Heart left ventricle (tissue), 16 donors: Measurements from ENCODE around the gene DAAM2. TPM values are rescaled to one million over a fixed set of nuclear protein-coding genes. Genes with fewer than 3 reads are reported as not detected.

Experiments
- ATAC-seq, 4 donors: fragments of 200-7000 bp; cut with Tn5 transposase; one replicate each; pipeline ENCODE4 v1.9.1; 2020 to 2022; ENCODE audit warnings: moderate library complexity in 4 of 4, mild to moderate bottlenecking in 3 of 4, moderate number of reproducible peaks in 1 of 4
- DNase-seq, 5 donors: peaks; one replicate each; pipeline ENCODE4 v3.0.0-alpha.2; 2020
- H3K27ac ChIP-seq, 12 donors: fragments of 200-600 bp; sonication (generic) in 4 of 12; one replicate each; pipeline versions ENCODE4 v1.5.0 to v1.8.0; 2016 to 2022; ENCODE audit warnings: mild to moderate bottlenecking in 2 of 12
- H3K27me3 ChIP-seq, 9 donors: fragments of 200-600 bp; sonication (generic) in 2 of 9; one replicate each; pipeline versions ENCODE4 v1.5.1 to v1.8.0; 2016 to 2022; ENCODE audit warnings: mild to moderate bottlenecking in 3 of 9
- H3K36me3 ChIP-seq, 9 donors: fragments of 200-600 bp; sonication (generic) in 2 of 9; one replicate each; pipeline versions ENCODE4 v1.5.0 to v1.8.0; 2018 to 2022; ENCODE audit warnings: mild to moderate bottlenecking in 2 of 9
- H3K4me1 ChIP-seq, 12 donors: fragments of 200-600 bp; sonication (generic) in 4 of 12; one replicate each; pipeline versions ENCODE4 v1.5.0 to v1.8.0; 2016 to 2022; ENCODE audit warnings: mild to moderate bottlenecking in 3 of 12
- H3K4me3 ChIP-seq, 12 donors: fragments of 200-600 bp; sonication (generic) in 4 of 12; one replicate each; pipeline versions ENCODE4 v1.5.0 to v1.8.0; 2017 to 2022; ENCODE audit warnings: mild to moderate bottlenecking in 9 of 12, moderate library complexity in 4 of 12
- H3K9me3 ChIP-seq, 12 donors: fragments of 200-600 bp; sonication (generic) in 4 of 12; one replicate each; pipeline versions ENCODE4 v1.5.0 to v1.8.0; 2016 to 2022; ENCODE audit warnings: mild to moderate bottlenecking in 1 of 12
- CTCF ChIP-seq, 12 donors: fragments of 200-600 bp; sonication (generic) in 4 of 12; IDR thresholded peaks; one replicate each; pipeline versions ENCODE4 v1.5.0 to v1.8.0; 2018 to 2022; ENCODE audit warnings: antibody characterized with exemption in 12 of 12, mild to moderate bottlenecking in 5 of 12
- POLR2A ChIP-seq, 2 donors: fragments of 450-650 bp; IDR thresholded peaks; one replicate each; pipeline ENCODE4 v1.6.1; 2017; ENCODE audit warnings: antibody characterized with exemption in 2 of 2, mild to moderate bottlenecking in 2 of 2, moderate library complexity in 2 of 2
- WGBS, 4 donors: extraction: QIAGEN DNeasy Blood & Tissue Kit in 2 of 4; methylation state at CpG; one replicate each; pipeline versions ENCODE4 v1.1.5 to v1.1.7; 2013 to 2018; 5-methylcytosine and 5-hydroxymethylcytosine counted together
- intact Hi-C, 10 donors: fragments of 100-400 bp; cut with DNase I; formaldehyde crosslinking; loops; one replicate each; pipeline versions ENCODE4 v1.11.1 to v1.14.2; 2022
- polyA plus RNA-seq, 2 donors: library from polyadenylated mRNA; stranded (reverse); fragments of 200-250 nt; gene quantifications; one replicate each; pipeline ENCODE4 v1.2.3, GENCODE V29; 2013
- total RNA-seq, 9 donors: library from RNA; depleted of rRNA in 2 of 9; stranded (reverse); fragments of >200 nt in 2 of 9; fragmentation: NEBNext Ultra II Directional in 3 of 9; extraction: Animal tissue kit (Norgen Biotek cat#: 25700) in 3 of 9; gene quantifications; one replicate each; pipeline versions ENCODE4 v1.1.0 to v1.2.4, GENCODE V29; 2016 to 2023
- donor health status: ischemic (EF 13 %, LVEDD 7.1; RV severe dilation, severe dysfunction).
- donor health status: healthy with polysubstance abuse.
- donor health status: DM: no; HTN: yes; CAD: no.
- donor health status: DM: no; HTN: no; CAD: no.
- donor health status: ischemic (EF 25% LVEDD 6.9; RV normal size, moderate dysfunction).
- donor health status: ischemic (EF 25% LVEDD 5.7; RV mildly dilated, moderate dysfunction).
- donor health status: healthy.
- donor health status: DM: yes; HTN: yes; CAD: no.
- donor health status: ischemic (EF 35%, LVEDD 5.7; RV mildly dilated, moderate dysfunction).
- donor health status: nonischemic (EF 11% LVEDD 7.7; RV severe dilation, severe dysfunction).
- donor health status: DM: yes; HTN: yes; CAD: no.
- donor health status: PGD.
- donor health status: ischemic (EF 29% LVEDD 5.4; RV normal size, mild dysfunction).
- donor health status: nonischemic (EF 23%, LVEDD 6.1; RV moderate dilation, normal function).

DAAM2 gene
- total and polyA plus RNA-seq, 11 donors: 6.4 to 20.9 (median 13.6) TPM

- Histone ChIP-seq H3K27ac (peak overlapping the region in 6 of 12 donors; percentile 5 to 78 (median 70)), H3K4me3 (no peak overlapping the region), H3K27me3 (no peaks in the 10 kb centered on the region), H3K4me1 (peaks cover 0 to 65% (median 26%) of the 10 kb centered on the region in 12 donors), H3K36me3 (peaks cover 0 to 13% (median 0%) of the 10 kb centered on the region in 9 donors), H3K9me3 (no peaks in the 10 kb centered on the region)
- ATAC-seq (no peak), DNase-seq (peak in 1 of 5 donors; percentile 35)
- 66 to 69% (median 68%) methylated on average over 8 of the region's 8 CpGs for WGBS, 4 donors
- intact Hi-C loops: loop anchor here in 1 of 10 donors (5.0 kb wide), 1 partner anchor 43 kb away; no protein-coding TSS in a partner anchor
- no peak for TF ChIP-seq CTCF (IDR thresholded peaks at IDR 0.05)
- peak in 1 of 2 donors; percentile 22 for TF ChIP-seq POLR2A (IDR thresholded peaks at IDR 0.05)
Observed at GRCh38 chr6:39819676-39820075, 27.5 kb downstream of the DAAM2 start.

GRCh38 chr6:39820553-39820952, 28.4 kb downstream of the DAAM2 start:
- H3K9me3 ChIP-seq: no peaks in the 10 kb centered on the region
- intact Hi-C loops: loop anchor here in 1 of 10 donors (5.0 kb wide), 1 partner anchor 42 kb away; no protein-coding TSS in a partner anchor
- no peak for TF ChIP-seq CTCF (IDR thresholded peaks at IDR 0.05)
- ATAC-seq: no peak
- peak overlapping the region in 7 of 12 donors; percentile 31 to 46 (median 43) for H3K4me3 ChIP-seq
- peaks cover 0 to 10% (median 0%) of the 10 kb centered on the region in 9 donors for H3K36me3 ChIP-seq
- H3K4me1 ChIP-seq: peaks cover 0 to 70% (median 30%) of the 10 kb centered on the region in 12 donors
- no peak for DNase-seq
- no peaks in the 10 kb centered on the region for H3K27me3 ChIP-seq
- H3K27ac ChIP-seq: peak overlapping the region in 11 of 12 donors; percentile 47 to 83 (median 77)

GRCh38 chr6:39821046-39821740, 29.0 kb downstream of the DAAM2 start:
- Histone ChIP-seq H3K36me3 (peaks cover 0 to 4% (median 0%) of the 10 kb centered on the region in 9 donors), H3K27ac (peak overlapping the region; percentile 47 to 83 (median 76)), H3K4me1 (peaks cover 0 to 70% (median 30%) of the 10 kb centered on the region in 12 donors), H3K9me3 (no peaks in the 10 kb centered on the region), H3K4me3 (peak overlapping the region in 9 of 12 donors; percentile 28 to 46 (median 43)), H3K27me3 (no peaks in the 10 kb centered on the region)
- intact Hi-C loops: loop anchor here in 1 of 10 donors (5.0 kb wide), 1 partner anchor 41 kb away; no protein-coding TSS in a partner anchor
- ATAC-seq (peak in 1 of 4 donors; percentile 13), DNase-seq (peak in 1 of 5 donors; percentile 29)
- TF ChIP-seq POLR2A (IDR thresholded peaks at IDR 0.05) (no peak), CTCF (IDR thresholded peaks at IDR 0.05) (no peak)
- WGBS, 4 donors: 43 to 58% (median 50%) methylated on average over 5 of the region's 5 CpGs
